GM18867 (cell line): Measurements from ENCODE around the gene BTBD9.
A peak's percentile ranks its signal among the peaks of the same experiment; 100 is the strongest.

ENCODE experiments used
- ATAC-seq: cut with Tn5 transposase; IDR thresholded peaks from one replicate; pipeline ENCODE4 v1.9.1; 2021; ENCODE audit warnings: mild to moderate bottlenecking, moderate library complexity; ENCODE audit not compliant: unreplicated experiment

Gene BTBD9

DNA sequence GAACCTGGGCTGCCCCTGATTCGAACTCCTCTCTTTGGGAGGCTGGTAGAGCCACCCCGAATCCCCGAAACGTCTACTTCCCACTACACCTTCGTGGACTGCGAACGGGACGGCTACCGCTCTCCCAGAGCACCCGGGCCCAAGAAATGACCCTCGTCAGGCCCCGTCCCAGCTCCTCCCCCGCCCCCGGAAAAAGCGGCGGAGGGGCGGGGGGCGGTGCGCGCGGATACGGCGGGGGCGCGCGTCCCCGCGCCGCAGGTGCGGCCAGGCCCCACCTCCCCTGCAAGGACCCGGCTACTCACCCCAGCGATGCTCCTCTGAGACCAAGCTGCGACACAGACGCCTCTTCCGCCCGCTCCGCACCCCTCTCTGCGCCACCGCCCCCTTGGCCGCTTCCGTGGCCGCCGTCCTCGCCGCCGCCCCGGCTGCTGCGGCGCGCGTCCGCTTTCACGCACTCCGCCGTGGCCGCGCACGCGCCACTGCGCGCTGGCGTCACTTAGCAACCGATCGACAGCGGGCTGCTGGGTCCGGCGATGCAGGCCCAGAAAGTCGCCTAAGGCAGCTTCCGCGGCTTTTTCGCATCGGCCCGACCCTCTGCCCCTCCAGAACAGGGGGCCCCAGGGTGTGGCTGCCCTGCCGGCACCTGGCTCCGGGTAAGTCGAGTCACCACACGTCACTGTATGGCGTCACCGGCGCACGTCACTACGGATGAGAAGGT lies at the start of gene BTBD9:
BTBD9 (minus strand) TSS at position 432 of the 718 bp plus-strand sequence.
- ATAC-seq: peak; percentile 85

DNA sequence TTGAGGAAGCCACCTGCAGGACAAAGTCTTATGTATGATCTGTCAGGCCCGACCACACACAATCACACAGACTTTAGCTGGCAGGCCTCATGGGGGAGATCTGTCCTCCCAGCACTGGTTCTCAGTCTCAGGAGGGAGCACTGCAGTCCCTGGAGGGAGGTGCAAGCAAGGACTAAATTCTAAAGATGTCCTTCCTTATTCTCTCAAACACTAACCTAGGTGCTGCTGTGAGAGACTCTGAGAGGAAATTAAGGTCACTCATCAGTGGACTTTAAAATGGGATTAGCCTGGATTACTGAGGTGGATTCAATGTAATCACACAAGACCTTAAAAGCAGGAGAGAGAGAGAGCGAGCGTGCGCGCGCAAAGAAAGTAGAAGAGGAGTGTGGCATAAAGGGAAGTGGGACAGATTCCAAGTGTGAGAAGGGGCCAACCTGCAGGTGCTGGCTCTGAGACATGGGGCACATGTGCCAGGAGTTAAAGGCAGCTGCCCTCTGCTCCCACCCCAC lies 48.9 kb upstream of the BTBD9 start:
- no peak for ATAC-seq

DNA sequence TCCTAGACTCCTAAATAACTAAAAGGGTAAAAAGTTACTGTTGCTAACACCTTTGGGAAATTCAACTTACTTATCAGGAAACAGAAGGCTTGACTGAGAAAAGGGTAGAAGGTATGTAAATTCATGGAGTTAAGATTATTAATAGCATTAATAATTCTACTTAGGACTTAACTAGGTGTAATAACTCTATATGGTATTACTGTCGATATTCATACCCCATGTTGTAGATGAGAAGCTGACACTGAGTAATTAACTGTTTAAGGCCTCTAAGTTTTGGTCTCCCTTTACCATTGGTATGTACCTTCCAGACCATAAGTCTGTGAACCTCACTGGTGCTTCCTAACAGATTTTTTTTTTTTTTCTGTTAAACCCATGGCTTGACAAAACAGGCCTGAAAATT lies 47.8 kb upstream of the BTBD9 start:
- ATAC-seq: no peak

DNA sequence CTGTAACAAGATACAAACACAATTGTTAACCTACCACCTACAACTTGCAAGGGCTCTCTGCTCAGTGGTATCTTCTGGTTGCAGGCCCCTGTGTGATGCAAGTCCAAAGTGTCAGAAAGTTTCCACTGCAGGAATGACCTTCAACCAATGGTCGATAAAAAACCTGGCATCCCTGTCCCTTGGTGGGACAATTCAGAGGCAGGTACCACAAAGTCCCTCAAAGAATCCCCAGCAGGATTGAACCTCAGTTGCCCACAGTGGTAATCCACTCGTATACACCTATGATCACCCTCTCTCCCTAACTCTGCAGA lies 47.3 kb upstream of the BTBD9 start:
- ATAC-seq: no peak

DNA sequence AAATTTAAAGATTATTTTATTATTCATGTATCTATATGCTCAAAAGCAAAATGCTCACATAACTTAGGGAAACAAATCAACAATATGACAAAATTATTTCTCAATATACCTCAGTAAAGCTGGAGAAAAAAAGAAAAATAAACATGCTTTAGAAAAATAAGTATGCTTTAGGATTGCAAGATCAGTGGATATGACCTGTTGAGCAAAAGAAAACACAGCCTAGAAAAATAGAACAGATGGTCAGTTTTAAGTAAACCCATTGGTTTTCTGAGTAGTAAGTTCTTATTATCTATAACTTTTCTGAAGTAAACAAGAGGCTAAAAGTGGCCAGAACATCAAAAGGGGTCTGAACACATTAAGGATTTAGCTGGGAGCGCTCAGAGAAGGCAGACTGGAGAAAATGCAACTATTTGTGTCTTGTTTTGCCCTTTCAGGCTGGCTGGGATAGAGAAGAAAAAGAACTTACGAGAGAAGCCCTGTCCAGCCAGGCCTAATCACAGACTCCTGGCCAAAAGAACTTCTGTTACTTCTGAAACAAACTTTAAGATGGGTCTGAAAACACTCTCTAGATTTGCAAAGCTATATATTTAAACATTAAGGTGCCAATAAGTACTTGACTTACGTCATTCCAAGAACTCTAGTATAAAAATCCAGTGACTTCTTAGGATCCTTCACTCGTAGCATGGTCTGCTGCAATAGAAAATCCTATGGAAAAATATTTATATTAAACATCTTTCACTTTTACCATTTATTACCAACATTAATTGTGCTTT lies 46.7 kb upstream of the BTBD9 start:
- no peak for ATAC-seq

DNA sequence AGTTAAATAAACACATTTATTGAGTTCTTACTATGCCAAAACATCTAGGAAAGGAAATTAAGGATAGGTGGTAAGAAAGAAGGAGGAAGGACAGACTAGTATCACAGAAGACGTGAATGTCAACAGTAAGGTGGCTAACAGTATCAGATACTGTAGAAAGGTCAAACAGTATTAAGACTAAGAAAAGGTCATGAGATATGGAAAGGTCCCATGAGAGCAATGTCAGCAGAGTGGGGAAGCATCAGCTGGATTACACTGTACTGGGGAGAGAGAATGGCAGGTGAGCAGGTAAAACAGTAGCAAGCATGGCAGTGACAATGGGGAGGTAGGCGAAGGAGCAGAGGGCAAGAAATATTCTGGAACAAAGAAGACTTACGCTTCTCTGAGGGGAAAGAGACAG lies 45.2 kb upstream of the BTBD9 start:
- ATAC-seq: no peak

DNA sequence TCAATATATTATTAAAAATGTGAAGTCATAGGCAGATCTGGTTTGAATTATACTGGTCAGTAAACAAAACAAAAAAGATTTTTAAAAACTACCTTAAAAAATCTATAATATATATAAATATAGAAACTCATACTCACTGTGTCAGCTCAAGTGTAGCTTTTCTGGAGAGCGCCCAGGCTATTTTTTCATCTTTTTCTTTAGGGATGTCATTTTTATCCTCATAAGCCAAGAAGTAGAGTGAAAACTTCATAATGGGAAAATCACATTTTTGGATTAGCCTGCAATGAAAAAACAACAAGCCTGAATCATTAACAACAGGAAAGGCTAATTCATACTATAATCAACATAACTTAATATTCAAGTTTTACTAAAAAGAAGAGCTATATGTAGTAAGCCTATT lies 44.5 kb upstream of the BTBD9 start:
- no peak for ATAC-seq

DNA sequence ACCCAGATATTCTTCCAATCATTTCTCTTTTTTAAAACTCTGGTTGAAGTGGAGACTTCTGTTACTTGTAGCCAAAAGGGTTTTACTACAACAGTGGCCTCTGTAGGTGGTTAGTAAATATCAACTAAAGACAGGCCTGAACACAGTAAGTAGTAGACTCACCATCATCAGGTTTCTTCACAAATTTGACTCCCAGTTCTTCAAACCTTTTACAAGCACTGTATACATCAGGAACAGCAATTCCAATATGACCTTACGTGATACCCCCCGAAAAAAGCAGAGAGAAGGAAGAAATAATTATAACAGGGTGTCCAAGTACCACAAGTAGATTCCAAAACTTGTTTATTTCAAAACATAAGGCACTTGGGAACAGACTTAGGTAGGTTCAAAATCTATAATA lies 42.1 kb upstream of the BTBD9 start:
- no peak for ATAC-seq

DNA sequence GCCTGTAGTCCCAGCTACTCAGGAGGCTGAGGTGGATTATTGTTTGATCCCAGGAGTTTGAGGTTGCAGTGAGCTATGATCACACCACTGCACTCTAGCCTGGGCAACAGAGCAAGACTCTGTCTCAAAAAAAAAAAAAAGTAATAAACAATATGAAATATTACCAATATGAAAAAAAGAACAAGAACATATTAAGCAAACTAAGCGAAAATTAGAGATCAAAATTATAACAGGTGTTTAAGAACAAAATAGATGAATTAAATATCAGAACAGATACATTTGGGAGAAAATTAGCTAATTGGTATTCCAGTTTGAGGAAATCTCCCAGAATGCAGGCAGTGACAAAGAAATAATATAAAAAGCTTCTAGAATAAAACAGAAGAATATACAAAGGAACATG lies 39.9 kb upstream of the BTBD9 start:
- no peak for ATAC-seq

DNA sequence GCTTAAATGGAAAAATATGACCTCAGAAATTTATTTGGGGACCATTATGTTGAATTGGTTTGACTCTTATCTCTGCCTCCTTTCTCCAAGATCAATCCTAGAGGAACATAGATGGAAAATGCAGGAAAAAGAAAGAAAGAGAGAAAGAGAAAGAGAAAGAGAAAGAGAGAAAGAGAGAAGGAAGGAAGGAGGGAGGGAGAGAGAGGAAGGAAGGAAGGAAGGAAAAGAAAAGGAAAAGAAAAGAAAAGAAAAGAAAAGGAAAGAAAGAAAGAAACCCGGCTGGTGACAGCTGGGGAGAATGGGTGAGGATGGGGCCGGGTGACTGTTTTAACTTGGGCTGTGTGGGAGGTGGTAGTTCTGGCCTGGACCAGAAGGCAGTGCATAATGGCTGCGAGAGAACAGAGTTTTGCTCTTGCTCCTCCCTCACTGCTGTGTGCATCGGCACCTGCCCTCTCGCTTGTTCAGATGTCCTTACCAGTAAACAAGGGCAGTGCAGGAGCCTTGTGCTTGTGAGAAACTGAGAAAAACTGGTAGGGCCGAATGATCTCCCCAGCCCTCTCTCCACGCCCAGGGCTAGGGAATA lies 38.5 kb upstream of the BTBD9 start:
- ATAC-seq: no peak

DNA sequence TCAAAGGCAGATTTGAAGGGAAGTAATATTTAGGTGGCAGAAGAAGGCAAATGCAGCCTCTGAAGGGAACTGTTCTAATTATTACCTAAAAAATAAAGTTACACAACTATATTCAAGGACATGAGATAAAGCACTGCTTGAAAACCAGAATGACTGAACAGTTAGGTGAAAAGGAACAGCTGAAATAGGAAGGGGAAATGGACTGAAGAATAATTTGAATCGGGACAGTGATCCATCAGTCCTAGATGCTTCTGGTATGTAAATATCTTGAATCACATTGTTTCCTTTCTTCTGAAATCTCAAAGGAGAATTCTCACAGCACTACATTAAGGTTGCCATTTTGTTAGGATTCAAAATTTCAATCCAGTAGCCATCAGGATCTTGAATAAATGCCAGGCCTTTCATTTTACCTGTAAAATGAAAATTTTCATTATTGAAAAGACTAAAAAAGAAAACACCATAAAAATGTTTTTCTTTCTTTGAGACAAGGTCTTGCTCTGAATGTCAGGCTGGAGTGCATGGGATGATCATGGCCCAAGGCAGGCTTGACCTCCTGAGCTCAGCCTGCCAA lies 37.3 kb upstream of the BTBD9 start:
- no peak for ATAC-seq

DNA sequence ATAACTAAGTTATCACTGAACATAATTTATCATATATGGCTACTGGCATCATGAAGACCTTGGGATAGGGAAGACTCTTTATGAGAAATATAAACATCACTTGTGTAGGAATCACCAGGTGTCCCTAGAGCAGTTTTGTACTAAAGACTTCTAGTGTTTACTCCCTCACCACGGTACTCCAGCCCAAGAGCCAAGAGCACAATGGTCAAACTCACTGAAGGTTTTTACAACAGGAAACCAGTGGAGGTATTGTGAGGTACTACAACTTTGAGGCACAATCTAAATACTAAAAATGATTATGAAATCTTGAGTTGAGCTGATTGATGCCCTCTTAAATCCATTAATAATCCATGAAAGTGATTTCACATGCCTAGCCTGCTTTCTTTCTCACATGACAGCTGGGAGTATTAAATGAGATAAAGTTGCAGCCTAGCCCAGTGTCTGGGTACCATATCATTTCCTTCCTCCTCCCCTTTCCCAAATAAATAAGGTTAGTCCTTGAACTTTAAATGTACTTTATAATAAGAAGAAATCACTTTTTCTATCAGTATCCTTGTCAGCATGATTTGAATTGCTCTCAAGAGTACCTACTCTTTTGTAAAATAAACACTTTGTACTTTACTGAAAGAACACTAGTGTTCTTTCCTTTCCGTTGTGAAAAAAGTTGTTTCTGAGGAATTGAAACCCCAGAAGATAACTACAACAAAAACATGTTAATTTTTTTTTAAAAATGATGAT lies 36.7 kb upstream of the BTBD9 start:
- peak; percentile 50 for ATAC-seq

DNA sequence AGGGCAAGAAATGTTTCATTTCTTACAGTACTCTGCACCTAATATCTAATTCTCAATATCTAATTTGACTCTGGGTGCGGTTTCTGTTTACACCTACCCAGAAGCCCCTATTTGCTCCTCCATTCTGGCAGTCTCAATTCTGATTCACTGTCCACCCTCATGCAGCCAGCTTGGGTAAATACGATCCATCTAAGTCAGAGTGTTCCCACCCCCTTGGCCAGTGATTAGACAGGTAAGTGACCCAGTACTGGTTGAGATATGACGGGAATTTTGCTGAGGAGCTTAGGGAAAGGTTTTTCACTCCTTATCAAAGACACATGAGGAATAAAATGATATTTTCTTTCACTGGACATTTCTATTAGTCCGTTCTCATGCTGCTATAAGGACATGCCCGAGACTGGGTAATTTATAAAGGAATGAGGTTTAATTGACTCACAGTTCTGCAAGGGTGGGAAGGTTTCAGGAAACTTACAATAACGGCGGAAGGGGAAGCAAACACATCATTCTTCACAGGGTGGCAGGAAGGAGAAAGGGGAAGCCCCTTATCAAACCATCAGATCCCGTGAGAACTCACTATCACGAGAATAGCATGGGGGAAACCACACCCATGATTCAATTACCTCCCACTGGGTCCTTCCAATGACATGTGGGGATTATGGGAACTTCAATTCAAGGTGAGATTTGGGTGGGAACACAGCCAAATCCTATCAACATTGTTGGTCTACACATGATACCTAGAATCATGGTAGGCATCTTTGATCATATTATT lies 33.9 kb upstream of the BTBD9 start:
- no peak for ATAC-seq

DNA sequence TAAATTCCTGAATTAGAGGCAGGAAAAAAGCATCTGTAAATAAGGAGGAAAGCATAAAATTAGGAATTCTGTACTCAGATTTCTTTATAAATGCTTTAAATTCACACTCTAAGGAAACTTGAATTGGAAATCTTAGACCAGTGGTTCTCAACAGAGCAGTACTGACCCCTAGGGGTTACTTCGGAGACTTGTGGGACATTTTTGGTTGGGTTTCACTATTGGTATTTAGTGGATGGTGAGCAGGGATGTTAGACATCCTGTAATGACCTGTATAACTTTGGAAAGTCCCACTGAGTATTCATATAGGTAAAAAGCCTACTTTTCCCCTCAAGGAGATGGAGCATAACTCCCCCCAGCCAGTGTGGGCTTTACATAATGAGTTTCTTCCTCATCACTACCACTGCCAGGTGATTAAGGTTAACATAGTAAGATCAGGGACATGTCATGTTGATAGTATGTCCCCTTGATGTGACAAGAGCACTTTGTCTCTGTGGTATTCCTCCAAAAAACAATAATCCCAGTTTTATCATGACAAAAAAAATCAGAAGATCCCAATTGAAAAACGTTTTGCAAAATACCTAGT lies 32.2 kb upstream of the BTBD9 start:
- peak; percentile 70 for ATAC-seq

DNA sequence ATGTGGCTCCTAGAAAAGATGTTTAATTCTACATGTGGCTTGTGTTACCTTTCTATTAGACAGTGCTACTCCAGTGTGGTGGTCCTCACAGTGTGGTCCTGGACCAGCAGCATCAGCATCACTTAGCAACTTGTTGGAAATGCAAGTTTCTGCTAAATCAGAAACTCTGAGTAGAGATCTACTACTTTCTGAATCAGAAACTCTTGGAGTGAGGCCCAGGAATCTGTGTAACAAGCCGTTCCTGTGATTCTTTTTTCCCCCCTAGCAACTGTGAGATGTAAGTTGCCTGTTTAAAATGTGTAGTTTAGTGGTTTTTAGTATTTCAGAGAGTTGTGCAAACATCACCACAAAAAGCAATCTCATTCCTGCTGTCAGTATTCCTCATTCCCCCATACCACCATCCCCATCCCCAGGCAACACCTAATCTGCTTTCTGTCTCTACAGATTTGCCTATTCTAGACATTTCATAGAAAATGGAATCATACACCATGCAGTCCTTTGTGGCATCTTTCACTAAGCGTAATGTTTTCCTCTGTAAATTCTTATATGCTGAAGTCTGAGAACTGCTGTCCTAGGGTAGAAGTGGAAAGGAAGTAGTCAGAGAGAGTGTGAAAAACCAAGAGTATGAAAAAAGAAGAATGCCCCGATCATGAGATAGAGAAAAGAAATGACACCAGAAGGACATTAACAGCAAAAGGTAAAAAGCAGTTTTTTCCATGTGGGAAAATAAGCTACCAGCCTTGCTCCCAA lies 18.9 kb upstream of the BTBD9 start:
- no peak for ATAC-seq

DNA sequence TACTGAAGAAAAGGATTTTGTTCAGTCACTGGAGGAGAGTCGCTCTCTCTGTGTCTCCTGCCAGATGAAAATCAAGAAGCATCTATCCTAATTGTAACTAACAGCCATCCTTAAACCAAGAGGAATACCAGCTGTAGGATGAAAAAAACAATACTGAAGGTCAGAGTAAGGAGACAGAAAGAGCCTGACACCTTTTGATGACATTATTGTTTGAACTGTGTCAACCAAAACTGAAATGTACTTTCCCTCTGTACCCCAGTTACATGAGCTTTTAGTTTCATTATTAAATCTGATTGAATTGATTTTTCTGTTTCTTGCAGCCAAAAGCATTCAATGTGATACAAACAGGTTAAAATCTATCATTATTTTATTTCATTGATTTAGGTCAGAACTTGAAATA lies 17.2 kb upstream of the BTBD9 start:
- no peak for ATAC-seq

DNA sequence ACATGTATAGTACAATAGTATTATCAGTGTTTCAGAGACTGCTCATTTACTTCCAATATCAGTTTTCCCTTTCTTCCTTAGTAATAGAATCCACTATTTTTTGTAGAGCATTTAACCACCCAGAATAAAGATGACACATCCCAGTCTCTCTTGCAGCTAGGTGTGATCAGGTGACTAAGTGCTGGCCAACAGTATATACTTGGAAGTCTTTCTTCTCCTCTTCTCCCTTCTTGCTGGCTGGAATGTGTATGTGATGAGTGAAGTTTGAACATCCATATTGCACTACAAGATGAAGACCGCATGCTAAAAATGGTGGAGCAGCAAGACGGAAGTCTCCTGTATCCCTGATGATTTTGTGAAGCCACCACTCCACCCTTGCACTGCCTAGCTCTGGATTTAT lies 14.5 kb upstream of the BTBD9 start:
- no peak for ATAC-seq

DNA sequence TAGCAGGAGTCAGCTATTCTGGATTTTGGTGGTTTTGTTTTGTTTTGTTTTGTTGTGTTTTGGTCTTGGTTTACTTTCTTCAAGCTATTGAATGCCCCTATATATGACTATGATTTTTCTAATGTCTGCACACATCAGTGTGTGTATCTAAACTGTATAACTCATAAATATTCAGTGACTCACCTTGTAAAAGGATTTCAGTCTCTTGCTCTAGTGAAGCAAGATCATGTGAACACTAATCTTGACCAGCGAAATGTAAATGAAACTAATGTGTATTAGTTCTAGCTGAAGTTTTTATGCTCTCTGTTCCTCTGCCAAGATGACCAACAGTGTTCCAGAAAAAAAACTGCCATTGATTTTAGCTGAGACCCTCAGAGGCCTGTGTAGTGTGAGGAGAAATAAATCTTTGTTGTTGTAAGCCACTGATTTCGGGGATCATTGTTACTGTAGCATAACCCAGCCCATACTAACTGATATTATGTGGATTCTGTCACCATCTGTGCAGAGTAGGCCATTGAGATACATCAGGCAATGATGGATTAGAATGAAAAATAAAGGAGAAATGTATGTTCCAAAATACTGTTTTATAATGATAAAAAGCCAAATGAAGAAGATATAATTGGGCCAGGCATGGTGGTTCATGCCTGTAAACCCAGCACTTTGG lies 11.5 kb upstream of the BTBD9 start:
- no peak for ATAC-seq
